HG03066 (cell line): ENCODE data around the gene IGF2BP3.
"Not testable (repeated sequence)": the region's sequence is repeated elsewhere in the genome, so short reads cannot be mapped to it uniquely, and the experiment has no call there.

Experiments
- ATAC-seq: cut with Tn5 transposase; IDR thresholded peaks from one replicate; pipeline ENCODE4 v1.9.1; 2021; ENCODE audit warnings: low read depth; ENCODE audit not compliant: unreplicated experiment

IGF2BP3 gene

GRCh38 chr7:23470330-23471105 is at the start of gene IGF2BP3:
Gene IGF2BP3 (minus strand): TSS chr7:23470491. CDS start chr7:23470110, 381 bp downstream.
- ATAC-seq, result no peak

GRCh38 chr7:23514755-23515154 is 44.5 kb upstream of the IGF2BP3 start:
- ATAC-seq, result peak; percentile 66

- ATAC-seq, result not testable (repeated sequence)
Measured at GRCh38 chr7:23513746-23514145, 43.5 kb upstream of the IGF2BP3 start.

- no peak for ATAC-seq
Measured at GRCh38 chr7:23494009-23494408, 23.7 kb upstream of the IGF2BP3 start.

- no peak for ATAC-seq
Measured at GRCh38 chr7:23491502-23491901, 21.2 kb upstream of the IGF2BP3 start.

GRCh38 chr7:23490357-23491135 is 20.3 kb upstream of the IGF2BP3 start:
- ATAC-seq, result no peak

- not testable (repeated sequence) for ATAC-seq
Measured at GRCh38 chr7:23488714-23489113, 18.4 kb upstream of the IGF2BP3 start.

GRCh38 chr7:23487670-23488069 is 17.4 kb upstream of the IGF2BP3 start:
- ATAC-seq, result no peak

- ATAC-seq, result no peak
Measured at GRCh38 chr7:23486002-23486773, 15.9 kb upstream of the IGF2BP3 start.

- no peak for ATAC-seq
Measured at GRCh38 chr7:23482686-23483085, 12.4 kb upstream of the IGF2BP3 start.

- no peak for ATAC-seq
Measured at GRCh38 chr7:23477962-23478866, 7.9 kb upstream of the IGF2BP3 start.

- no peak for ATAC-seq
Measured at GRCh38 chr7:23477157-23477499, 6.8 kb upstream of the IGF2BP3 start.

GRCh38 chr7:23476286-23477156 is 6.2 kb upstream of the IGF2BP3 start:
- ATAC-seq, result no peak

GRCh38 chr7:23475576-23475839 is 5.2 kb upstream of the IGF2BP3 start:
- ATAC-seq, result no peak

GRCh38 chr7:23474829-23475575 is 4.7 kb upstream of the IGF2BP3 start:
- no peak for ATAC-seq

- peak; percentile 62 for ATAC-seq
Measured at GRCh38 chr7:23474094-23474828, 4.0 kb upstream of the IGF2BP3 start.

GRCh38 chr7:23473844-23474093 is 3.5 kb upstream of the IGF2BP3 start:
- peak; percentile 19 for ATAC-seq
